Measurements from ENCODE around the gene DMRTA1. TPM values are rescaled to one million over a fixed set of nuclear protein-coding genes. Genes with fewer than 3 reads are reported as not detected.

The DMRTA1 gene, protein sequence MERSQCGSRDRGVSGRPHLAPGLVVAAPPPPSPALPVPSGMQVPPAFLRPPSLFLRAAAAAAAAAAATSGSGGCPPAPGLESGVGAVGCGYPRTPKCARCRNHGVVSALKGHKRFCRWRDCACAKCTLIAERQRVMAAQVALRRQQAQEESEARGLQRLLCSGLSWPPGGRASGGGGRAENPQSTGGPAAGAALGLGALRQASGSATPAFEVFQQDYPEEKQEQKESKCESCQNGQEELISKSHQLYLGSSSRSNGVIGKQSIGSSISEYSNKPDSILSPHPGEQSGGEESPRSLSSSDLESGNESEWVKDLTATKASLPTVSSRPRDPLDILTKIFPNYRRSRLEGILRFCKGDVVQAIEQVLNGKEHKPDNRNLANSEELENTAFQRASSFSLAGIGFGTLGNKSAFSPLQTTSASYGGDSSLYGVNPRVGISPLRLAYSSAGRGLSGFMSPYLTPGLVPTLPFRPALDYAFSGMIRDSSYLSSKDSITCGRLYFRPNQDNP
- 0.05 and 0.07 TPM in 2 replicates for total RNA-seq

DNA sequence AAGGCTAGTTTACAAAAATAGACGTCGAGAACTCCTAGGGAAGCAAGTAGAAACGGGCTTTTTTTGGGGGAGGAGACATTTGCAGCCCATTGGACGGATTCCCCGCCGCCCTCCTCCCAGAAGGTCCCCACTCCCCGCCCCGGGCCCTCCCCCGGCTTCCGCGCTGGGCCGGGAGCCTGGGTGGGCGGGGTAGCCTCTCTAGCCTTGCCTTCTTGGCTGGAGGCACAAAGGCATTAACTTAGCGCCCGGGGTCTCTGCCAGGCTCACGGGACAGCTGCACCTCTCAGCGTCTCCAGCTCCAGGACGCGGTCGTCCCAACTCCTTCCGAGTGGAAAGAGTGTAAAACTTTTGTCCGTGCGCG lies at the start of gene DMRTA1:
TSS of gene DMRTA1 (plus strand) at position 236 of the 361 bp plus-strand sequence. CDS start 242 bp downstream, outside the sequence.

All from mammary microvascular endothelial cell (primary cell).